Thoracic aorta (tissue), 2 donors: Measurements from ENCODE around the gene ARHGAP4. TPM values are rescaled to one million over a fixed set of nuclear protein-coding genes. Genes with fewer than 3 reads are reported as not detected.

Experiments
- ATAC-seq: fragments of 150-250 bp; one replicate; pipeline ENCODE4 v1.8.0; 2017; ENCODE audit warnings: low read depth; ENCODE audit not compliant: insufficient number of reproducible peaks, low FRiP score
- DNase-seq: peaks from one replicate; pipeline ENCODE4 v3.0.0-alpha.2; 2020; ENCODE audit warnings: low spot score
- H3K27ac ChIP-seq, 2 donors: fragments of 200-600 bp; sonication (generic); 1 replicate in 1 of 2; 2 replicates in 1 of 2; pipeline ENCODE4 v1.5.1; 2016; ENCODE audit warnings: mild to moderate bottlenecking in 2 of 2, moderate library complexity in 2 of 2
- H3K27me3 ChIP-seq: fragments of 200-600 bp; sonication (generic); replicated peaks from 2 replicates; pipeline ENCODE4 v1.6.0; 2016; ENCODE audit warnings: mild to moderate bottlenecking; ENCODE audit not compliant: insufficient read depth
- H3K36me3 ChIP-seq: fragments of 200-600 bp; sonication (generic); one replicate; pipeline ENCODE4 v1.5.1; 2016
- H3K4me1 ChIP-seq, 2 donors: fragments of 200-600 bp; sonication (generic); 1 replicate in 1 of 2; 2 replicates in 1 of 2; pipeline versions ENCODE4 v1.5.1 to v1.6.0; 2016; ENCODE audit warnings: low read depth in 2 of 2, mild to moderate bottlenecking in 1 of 2; ENCODE audit not compliant: control insufficient read depth in 1 of 2
- H3K4me3 ChIP-seq: fragments of 200-600 bp; sonication (generic); 2 replicates; pipeline ENCODE4 v1.5.1; 2016; ENCODE audit warnings: mild to moderate bottlenecking
- H3K9me3 ChIP-seq: fragments of 200-600 bp; sonication (generic); 2 replicates; pipeline ENCODE4 v1.5.1; 2016
- CTCF ChIP-seq: fragments of 200-600 bp; sonication (generic); IDR thresholded peaks from one replicate; pipeline ENCODE4 v1.5.1; 2019; ENCODE audit warnings: antibody characterized with exemption
- total RNA-seq, 2 donors: library from RNA; depleted of rRNA; stranded (reverse); fragments of >200 nt; gene quantifications; one replicate each; pipeline versions ENCODE4 v1.1.0 to v1.2.3, GENCODE V29; 2016

The ARHGAP4 gene
- total RNA-seq, 2 donors from 2014 or later = 31.7 to 92.1 TPM

DNA sequence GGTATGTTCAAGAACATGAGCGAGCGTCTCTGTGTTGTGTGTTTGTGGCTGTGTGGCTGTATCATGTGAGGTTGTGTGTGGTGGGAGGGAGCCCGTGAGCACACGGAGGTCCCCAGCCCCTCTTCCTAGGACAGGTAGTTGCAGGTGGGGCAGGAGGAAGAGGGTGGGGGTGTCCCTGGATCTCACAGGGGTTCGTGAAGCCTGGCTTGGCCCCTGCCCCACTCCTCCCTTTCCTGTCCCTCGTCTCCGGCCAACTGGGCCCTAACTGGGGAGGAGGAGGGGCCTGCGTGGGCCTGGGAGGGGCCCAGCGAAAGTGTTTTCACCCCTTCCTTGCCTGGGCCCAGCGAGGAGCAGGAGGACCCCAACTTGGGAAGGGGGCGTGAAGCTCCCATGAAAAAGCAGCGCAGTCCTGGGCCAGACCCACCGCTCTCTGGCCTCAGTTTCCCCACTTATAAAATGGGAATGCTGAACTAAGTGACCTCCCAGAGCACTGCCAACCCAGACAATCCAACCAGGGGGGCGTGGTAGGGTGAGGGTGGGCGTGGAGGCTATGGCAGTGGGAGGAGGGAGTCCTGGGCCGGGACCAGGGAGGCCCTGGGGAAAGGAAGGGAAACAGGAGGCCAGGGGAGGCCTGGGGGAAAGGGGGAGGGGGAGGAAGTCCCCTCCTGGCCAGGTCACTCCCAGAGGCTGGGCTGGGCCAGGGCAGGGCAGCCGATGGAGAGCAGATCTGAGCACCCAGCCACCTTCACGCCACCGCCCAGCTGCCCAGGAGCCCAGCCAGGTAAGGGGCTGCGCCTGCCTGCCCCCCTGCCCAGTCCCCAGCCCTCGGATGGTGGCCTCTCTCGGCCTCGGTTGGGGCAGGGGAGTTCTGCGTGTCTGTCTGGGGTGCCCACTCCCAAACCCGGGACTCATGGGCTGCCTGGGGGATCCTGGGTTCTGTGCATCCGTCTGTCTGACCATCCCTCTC, 21.8 kb downstream of the ARHGAP4 start, which contains the start of gene AVPR2:
AVPR2 (plus strand) TSS at position 683 of the 967 bp plus-strand sequence. CDS start 473 bp downstream, outside the sequence.
- Histone ChIP-seq H3K4me1 (no peaks in the 10 kb centered on the region), H3K27ac (no peak within 1 kb of the TSS), H3K27me3 (no peaks in the 10 kb centered on the region), H3K36me3 (no peaks in the 10 kb centered on the region), H3K4me3 (no peak within 1 kb of the TSS), H3K9me3 (no peaks in the 10 kb centered on the region)
- ATAC-seq = no peak
- no peak for TF ChIP-seq CTCF
- DNase-seq = no peak

GRCh38 chrX:153903238-153903980, 22.7 kb downstream of the ARHGAP4 start:
- no peak overlapping the region for H3K27ac ChIP-seq
- no peaks in the 10 kb centered on the region for H3K4me1 ChIP-seq
- H3K9me3 ChIP-seq = no peaks in the 10 kb centered on the region
- DNase-seq = no peak
- H3K4me3 ChIP-seq = no peak overlapping the region
- no peak for TF ChIP-seq CTCF
- H3K36me3 ChIP-seq = no peaks in the 10 kb centered on the region
- no peaks in the 10 kb centered on the region for H3K27me3 ChIP-seq
- ATAC-seq = no peak

- no peak for TF ChIP-seq CTCF
- DNase-seq (no peak), ATAC-seq (no peak)
- H3K36me3 ChIP-seq = no peaks in the 10 kb centered on the region
- H3K27ac ChIP-seq = no peak overlapping the region
- H3K4me1 ChIP-seq = no peaks in the 10 kb centered on the region
- no peak overlapping the region for H3K4me3 ChIP-seq
- H3K27me3 ChIP-seq = no peaks in the 10 kb centered on the region
- H3K9me3 ChIP-seq = no peaks in the 10 kb centered on the region
Observed at GRCh38 chrX:153902385-153902784, 23.7 kb downstream of the ARHGAP4 start.

DNA sequence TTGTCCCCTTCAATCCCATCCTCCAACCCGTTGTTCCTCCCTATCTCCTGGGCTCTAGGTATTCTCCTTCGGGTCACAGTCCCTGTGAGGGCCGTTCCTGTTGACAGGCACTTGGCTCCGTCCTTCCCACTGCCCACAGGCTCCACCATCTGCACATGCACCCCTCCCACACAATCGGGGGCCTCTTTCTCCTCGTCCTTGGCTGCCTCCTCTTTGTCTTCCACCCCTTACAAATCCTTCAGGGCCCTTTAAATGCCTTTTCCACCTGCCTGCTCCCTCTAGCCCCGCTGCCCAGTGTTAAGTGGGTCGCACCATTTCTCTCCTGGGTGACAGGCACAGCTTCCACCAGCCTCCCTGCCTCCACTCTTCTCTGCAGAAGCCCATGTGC, 24.3 kb downstream of the ARHGAP4 start:
- Histone ChIP-seq H3K36me3 (no peaks in the 10 kb centered on the region), H3K27ac (no peak overlapping the region), H3K4me1 (no peaks in the 10 kb centered on the region), H3K4me3 (no peak overlapping the region), H3K27me3 (no peaks in the 10 kb centered on the region), H3K9me3 (no peaks in the 10 kb centered on the region)
- no peak for DNase-seq
- no peak for ATAC-seq
- no peak for TF ChIP-seq CTCF
